ENCODE measurements around the gene RARB. TPM values are rescaled to one million over a fixed set of nuclear protein-coding genes. Genes with fewer than 3 reads are reported as not detected.
A peak's percentile ranks its signal among the peaks of the same experiment; 100 is the strongest.

The RARB gene
- total RNA-seq, 1 experiment from 2014 or later: 2.4 TPM

GRCh38 chr3:25505581-25505980 is 77.5 kb downstream of the RARB start:
- no peaks in the 10 kb centered on the region for H3K36me3 ChIP-seq
- H3K9me3 ChIP-seq: no peaks in the 10 kb centered on the region
- H3K27me3 ChIP-seq: no peaks in the 10 kb centered on the region
- no peak for DNase-seq
- H3K4me3 ChIP-seq: no peak overlapping the region

DNA sequence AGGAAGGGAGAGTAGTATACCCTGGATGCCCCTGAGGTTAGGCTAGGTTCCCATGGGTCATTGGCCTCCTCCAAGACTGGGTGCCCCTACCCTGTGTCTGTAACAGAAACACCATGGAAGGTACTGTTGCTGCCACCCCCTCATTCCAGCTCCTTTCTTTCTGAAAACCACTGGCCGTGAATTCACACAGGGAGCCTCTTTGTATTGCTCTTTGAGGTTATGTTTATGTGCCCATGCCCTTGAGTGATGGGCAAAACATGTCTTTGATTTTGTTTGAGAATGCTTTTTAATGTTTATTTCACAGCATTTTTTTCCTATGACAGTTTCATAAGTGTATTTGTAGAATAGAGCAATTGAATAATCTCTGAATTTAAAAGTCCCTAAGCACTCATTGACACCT is 79.7 kb downstream of the RARB start:
- Histone ChIP-seq H3K4me3 (no peak overlapping the region), H3K27me3 (no peaks in the 10 kb centered on the region), H3K36me3 (no peaks in the 10 kb centered on the region), H3K9me3 (no peaks in the 10 kb centered on the region)
- no peak for DNase-seq

DNA sequence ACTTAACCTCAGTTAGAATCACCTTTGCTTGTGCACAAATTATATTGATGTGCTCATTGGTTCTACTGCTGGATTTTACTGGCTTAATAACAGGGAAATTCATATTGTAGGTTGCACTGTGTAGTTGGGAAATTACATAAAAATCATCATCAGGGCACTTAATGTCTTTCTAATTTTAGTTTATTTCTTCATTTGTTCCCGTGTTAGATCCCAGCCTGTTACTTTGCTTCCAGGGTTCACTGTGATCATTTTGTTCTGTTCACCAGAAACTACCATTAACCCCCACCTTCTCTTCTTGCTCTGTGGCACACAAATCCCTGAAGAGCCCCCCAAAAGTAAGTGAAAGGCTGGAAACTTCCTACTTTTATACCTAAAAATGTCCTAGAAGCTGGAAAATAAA is 80.4 kb downstream of the RARB start:
- H3K4me3 ChIP-seq: no peak overlapping the region
- no peaks in the 10 kb centered on the region for H3K27me3 ChIP-seq
- H3K36me3 ChIP-seq: no peaks in the 10 kb centered on the region
- no peaks in the 10 kb centered on the region for H3K9me3 ChIP-seq
- DNase-seq: no peak

GRCh38 chr3:25508901-25509300 is 80.8 kb downstream of the RARB start:
- Histone ChIP-seq H3K9me3 (no peaks in the 10 kb centered on the region), H3K36me3 (no peaks in the 10 kb centered on the region), H3K27me3 (no peaks in the 10 kb centered on the region), H3K4me3 (no peak overlapping the region)
- DNase-seq: peak; percentile 8

DNA sequence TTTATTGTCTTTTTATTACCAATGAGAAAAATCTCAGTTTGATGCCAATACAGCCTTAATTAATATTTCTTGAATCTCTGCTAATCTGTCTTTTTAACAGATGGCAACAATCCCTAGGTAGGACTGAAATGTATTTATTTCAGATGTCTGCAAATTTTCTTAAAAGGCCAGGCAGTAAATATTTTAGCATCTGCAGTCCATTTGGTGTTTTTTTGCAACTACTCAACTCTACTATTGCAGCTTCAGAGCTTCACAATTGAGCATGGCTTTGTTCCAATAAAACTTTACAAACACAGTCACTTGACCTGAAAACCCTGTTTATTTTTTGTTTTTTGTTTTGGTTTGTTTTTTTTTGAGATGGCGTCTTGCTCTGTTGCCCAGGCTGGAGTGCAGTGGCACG is 82.7 kb downstream of the RARB start:
- Histone ChIP-seq H3K9me3 (no peaks in the 10 kb centered on the region), H3K36me3 (no peaks in the 10 kb centered on the region), H3K27me3 (no peaks in the 10 kb centered on the region), H3K4me3 (no peak overlapping the region)
- no peak for DNase-seq

GRCh38 chr3:25511972-25512721 is 84.1 kb downstream of the RARB start:
- Histone ChIP-seq H3K9me3 (no peaks in the 10 kb centered on the region), H3K36me3 (no peaks in the 10 kb centered on the region), H3K27me3 (no peaks in the 10 kb centered on the region), H3K4me3 (no peak overlapping the region)
- no peak for DNase-seq

DNA sequence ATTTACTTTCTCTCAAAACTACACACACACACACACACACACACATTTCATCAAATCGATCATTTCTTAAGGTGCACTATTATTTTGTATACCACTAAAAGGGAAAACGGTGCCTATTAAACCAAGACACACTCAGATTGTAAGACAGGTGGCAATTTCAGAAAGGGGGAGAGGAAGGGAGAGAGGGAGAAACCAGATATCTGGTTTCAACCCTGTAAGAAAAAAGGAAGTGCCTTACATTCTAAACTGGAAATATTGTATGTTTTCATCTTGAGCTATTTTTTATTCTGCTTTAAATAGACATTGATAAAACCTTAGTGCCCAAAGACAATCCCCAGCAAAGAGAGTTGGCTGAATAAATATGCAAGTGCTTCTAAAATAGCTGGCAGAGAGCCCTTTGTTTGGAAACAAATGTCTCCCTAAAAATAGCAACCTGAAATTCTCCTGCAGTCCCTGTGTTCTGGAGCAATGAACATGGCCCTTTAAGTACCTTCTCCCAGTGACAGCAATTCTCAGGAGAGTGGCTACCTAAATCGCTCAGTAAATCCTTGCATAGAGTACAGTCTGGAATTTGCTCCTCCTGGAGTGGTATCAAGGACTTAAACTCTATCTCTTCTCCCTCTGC is 85.7 kb downstream of the RARB start:
- Histone ChIP-seq H3K36me3 (no peaks in the 10 kb centered on the region), H3K27me3 (no peaks in the 10 kb centered on the region), H3K9me3 (no peaks in the 10 kb centered on the region), H3K4me3 (no peak overlapping the region)
- no peak for DNase-seq

GRCh38 chr3:25515171-25515570 is 87.1 kb downstream of the RARB start:
- DNase-seq: no peak
- H3K9me3 ChIP-seq: no peaks in the 10 kb centered on the region

DNA sequence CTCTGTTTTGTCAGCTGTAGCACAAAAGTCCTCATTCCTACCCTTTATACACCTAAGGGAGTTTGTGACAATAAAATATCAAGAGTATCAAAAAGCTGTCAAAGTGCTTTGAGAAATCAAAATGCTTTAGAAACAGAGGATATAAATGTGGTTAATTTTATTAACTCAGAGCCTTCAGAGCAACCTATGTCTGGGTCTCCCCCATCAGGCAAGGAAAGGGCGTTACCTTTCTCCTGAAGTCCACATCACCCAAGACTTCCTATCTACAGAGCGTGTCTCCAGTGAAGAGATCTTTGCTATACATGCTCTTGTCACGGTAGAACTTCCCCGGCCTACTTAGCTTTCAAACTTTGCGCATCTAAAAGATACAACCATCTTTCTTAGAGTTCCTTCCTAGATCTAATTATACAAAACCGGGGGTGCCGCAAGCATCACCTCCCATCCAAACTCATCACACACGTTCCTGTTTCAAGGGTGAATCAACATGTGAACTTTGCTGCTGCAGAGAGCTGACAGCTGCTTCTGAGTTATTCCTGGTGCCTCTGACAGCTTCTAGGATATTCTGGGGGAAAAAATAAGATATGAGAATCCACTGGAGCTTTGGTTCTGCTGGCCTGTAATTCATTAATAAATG is 93.0 kb downstream of the RARB start:
- no peaks in the 10 kb centered on the region for H3K27me3 ChIP-seq
- no peaks in the 10 kb centered on the region for H3K9me3 ChIP-seq
- DNase-seq: no peak
- no peaks in the 10 kb centered on the region for H3K36me3 ChIP-seq
- no peak overlapping the region for H3K4me3 ChIP-seq

More at GRCh38 chr3:25515171-25515570, 87.1 kb downstream of the RARB start:
- Histone ChIP-seq H3K4me3 (no peak overlapping the region), H3K36me3 (no peaks in the 10 kb centered on the region), H3K27me3 (no peaks in the 10 kb centered on the region)

- no peak overlapping the region for H3K4me3 ChIP-seq
- DNase-seq: no peak
- no peaks in the 10 kb centered on the region for H3K36me3 ChIP-seq
- no peaks in the 10 kb centered on the region for H3K27me3 ChIP-seq
- H3K9me3 ChIP-seq: no peaks in the 10 kb centered on the region
Observed at GRCh38 chr3:25527336-25527735, 99.3 kb downstream of the RARB start.

- H3K9me3 ChIP-seq: no peaks in the 10 kb centered on the region
- H3K4me3 ChIP-seq: no peak overlapping the region
- peak; percentile 71 for DNase-seq
- no peaks in the 10 kb centered on the region for H3K27me3 ChIP-seq
- H3K36me3 ChIP-seq: no peaks in the 10 kb centered on the region
Observed at GRCh38 chr3:25527801-25528200, 99.7 kb downstream of the RARB start.

GRCh38 chr3:25531971-25532370 is 103.9 kb downstream of the RARB start:
- Histone ChIP-seq H3K9me3 (no peaks in the 10 kb centered on the region), H3K27me3 (no peaks in the 10 kb centered on the region), H3K36me3 (no peaks in the 10 kb centered on the region), H3K4me3 (no peak overlapping the region)
- DNase-seq: no peak

DNA sequence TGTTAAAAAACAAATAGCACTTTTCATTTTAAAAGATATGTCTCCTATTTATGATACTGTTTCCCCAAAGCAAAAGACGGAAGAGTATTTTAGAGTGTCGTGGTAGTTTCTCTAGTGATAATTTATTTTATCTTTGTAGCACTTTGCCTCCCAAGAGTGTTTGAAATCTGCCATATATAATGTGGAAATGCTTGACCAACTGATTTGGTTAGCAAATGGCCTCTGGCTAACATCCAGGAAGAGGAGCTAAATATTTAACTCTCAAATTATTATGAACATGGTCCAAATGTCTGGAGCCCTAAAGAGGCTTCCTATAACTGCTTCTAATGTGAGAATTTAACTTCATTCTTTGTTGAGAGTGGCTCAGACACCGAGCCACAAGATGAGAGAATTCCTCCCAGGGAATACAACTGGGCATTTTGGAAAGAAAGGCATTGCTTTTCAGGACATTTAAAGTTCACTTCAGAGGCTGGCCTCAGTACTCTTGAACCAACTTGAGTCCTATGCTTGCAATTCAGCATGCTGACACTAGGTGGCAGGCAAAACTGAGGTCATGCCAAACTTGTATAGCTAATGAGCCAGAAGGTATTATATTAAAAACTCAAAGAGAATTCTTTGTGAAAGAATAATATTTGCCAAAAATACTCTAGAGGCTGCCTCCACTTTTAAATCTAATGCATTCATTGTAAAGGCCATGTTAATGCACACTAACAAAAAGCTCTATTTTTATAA is 104.5 kb downstream of the RARB start:
- no peaks in the 10 kb centered on the region for H3K36me3 ChIP-seq
- no peaks in the 10 kb centered on the region for H3K9me3 ChIP-seq
- DNase-seq: peak; percentile 2
- no peaks in the 10 kb centered on the region for H3K27me3 ChIP-seq
- no peak overlapping the region for H3K4me3 ChIP-seq

DNA sequence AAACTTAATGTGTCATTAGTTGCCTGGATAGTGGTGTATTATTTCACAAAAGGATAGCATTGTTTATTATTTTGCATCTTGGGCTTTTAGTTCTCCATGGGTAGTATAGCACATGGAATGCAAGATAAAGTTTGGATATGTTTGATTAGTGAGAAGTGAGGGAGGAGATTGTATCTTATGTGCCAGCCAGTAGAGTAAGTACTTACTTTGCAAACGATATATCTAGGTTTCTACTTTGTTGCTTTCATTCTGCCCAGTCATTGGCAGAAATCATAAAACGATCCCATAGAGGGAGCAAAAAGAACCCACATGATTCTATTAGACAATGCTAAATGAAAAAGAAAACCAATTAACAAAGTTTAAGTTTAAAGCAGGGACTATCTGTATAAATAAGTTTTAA is 105.3 kb downstream of the RARB start:
- Histone ChIP-seq H3K4me3 (no peak overlapping the region), H3K36me3 (no peaks in the 10 kb centered on the region), H3K9me3 (no peaks in the 10 kb centered on the region), H3K27me3 (no peaks in the 10 kb centered on the region)
- DNase-seq: no peak

DNA sequence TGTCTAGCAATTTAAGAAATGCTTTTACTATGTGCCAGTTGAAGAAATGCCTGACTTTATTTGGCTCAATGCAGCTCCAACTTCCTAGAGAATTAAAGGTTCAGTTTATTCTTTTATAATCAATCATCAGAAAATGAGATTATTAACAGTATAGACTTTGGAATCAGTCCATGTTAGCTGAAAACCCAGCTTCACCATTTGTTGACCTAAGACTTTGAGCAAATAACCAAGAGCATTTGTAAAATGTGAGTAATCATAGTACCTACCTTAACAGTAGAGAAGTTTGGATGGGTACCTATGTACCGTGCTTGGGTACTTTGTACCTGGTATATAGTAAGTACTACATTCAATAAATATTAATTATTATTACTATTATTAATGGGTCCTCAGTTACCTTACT is 105.9 kb downstream of the RARB start:
- H3K36me3 ChIP-seq: no peaks in the 10 kb centered on the region
- DNase-seq: no peak

DNA sequence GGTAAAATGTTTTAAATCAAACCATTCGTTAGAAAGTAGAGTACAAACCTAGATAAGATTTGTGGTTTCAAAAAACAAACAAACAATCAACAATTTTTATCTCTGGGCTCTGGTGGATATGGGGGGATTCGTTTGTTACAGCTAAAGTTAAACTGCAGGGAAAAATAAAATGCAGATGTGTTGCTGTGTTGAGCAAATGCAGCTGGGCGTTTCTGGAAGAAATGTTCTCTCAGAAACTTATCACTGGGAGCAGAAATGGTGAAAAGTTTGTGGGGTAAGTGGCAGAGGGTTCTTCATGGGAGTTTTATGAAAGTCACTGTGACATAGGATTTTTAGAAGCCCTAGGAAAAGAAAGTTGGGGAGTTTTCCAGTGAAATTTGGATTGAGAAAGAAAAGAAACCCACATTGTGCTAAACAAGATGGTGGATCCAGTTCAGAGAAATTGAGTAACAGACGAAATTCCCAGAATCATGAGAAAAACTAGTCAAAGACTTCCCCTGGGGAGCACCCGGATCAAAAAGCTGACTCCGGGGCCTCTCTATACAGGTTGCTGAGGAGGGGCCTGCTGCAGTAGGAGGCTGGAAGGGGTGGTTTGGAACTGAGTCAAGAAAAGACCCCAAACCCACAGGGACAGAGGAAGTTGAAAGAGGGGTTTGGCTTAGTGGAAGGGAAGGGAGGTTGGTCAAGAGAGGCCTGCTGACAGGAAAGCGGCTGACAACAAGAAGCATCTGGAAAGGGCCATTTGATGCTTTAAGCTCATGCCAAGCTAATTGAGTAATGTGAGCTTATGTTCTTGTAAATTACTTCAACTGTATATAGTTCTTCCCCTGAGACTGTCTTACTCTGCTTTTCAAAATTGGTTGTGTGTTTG is 108.7 kb downstream of the RARB start:
- no peak for DNase-seq
- Histone ChIP-seq H3K36me3 (no peaks in the 10 kb centered on the region), H3K27me3 (no peaks in the 10 kb centered on the region), H3K4me3 (no peak overlapping the region), H3K9me3 (no peaks in the 10 kb centered on the region)

More for the DNA sequence above, 105.9 kb downstream of the RARB start:
- no peaks in the 10 kb centered on the region for H3K9me3 ChIP-seq
- no peak overlapping the region for H3K4me3 ChIP-seq
- H3K27me3 ChIP-seq: no peaks in the 10 kb centered on the region
